ENCODE measurements around the gene CASP9. TPM values are rescaled to one million over a fixed set of nuclear protein-coding genes. Genes with fewer than 3 reads are reported as not detected.
"Not testable (repeated sequence)": the region's sequence is repeated elsewhere in the genome, so short reads cannot be mapped to it uniquely, and the experiment has no call there.

Gene CASP9
- total RNA-seq, 1 experiment from 2014 or later: 15.9 TPM

DNA sequence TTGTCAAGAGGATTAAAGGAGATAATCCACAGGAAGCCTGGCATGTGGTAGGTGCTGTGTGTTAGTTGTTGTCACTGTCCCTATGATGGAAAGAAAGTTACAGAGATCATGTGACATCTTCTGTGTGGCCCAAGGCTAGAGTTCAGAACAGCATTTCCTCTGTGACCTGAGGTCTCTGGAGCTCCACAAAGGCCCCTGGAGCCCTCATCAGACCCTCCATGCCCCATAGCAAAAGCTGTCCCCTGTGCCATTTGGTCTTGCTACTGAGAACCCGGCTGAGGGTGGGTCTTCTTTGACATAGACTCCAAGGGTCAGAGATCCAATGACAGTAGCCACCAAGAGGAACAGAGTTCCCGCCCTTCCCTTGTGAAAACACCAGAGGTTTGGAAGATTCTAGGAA is 40.0 kb downstream of the CASP9 start:
- no peaks in the 10 kb centered on the region for H3K9me3 Mint-ChIP-seq
- no peak overlapping the region for H3K23ac ChIP-seq (ENCODE audit: insufficient read length, low read depth, low read length)
- H4K20me1 ChIP-seq (ENCODE audit: control insufficient read depth, insufficient read depth, insufficient read length): no peaks in the 10 kb centered on the region
- H4K8ac ChIP-seq (replicated peaks; ENCODE audit: insufficient read length, low read depth, low read length): no peak overlapping the region
- H3K56ac ChIP-seq (ENCODE audit: insufficient read length, low read depth, low read length): no peak overlapping the region
- no peak overlapping the region for H2BK20ac ChIP-seq (ENCODE audit: low read depth, low read length, poor library complexity, severe bottlenecking)
- H3K4me2 ChIP-seq (ENCODE audit: insufficient read depth, insufficient read length, low read length): no peak overlapping the region
- no peak for DNase-seq
- H3K9me3 ChIP-seq (ENCODE audit: control insufficient read depth, low read depth, low read length): no peaks in the 10 kb centered on the region
- H3K4ac ChIP-seq (ENCODE audit: low read depth, low read length): no peak overlapping the region
- H2BK15ac ChIP-seq (ENCODE audit: low read depth, low read length): no peak overlapping the region
- TF ChIP-seq, protein P1, sequence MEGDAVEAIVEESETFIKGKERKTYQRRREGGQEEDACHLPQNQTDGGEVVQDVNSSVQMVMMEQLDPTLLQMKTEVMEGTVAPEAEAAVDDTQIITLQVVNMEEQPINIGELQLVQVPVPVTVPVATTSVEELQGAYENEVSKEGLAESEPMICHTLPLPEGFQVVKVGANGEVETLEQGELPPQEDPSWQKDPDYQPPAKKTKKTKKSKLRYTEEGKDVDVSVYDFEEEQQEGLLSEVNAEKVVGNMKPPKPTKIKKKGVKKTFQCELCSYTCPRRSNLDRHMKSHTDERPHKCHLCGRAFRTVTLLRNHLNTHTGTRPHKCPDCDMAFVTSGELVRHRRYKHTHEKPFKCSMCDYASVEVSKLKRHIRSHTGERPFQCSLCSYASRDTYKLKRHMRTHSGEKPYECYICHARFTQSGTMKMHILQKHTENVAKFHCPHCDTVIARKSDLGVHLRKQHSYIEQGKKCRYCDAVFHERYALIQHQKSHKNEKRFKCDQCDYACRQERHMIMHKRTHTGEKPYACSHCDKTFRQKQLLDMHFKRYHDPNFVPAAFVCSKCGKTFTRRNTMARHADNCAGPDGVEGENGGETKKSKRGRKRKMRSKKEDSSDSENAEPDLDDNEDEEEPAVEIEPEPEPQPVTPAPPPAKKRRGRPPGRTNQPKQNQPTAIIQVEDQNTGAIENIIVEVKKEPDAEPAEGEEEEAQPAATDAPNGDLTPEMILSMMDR (conservative IDR thresholded peaks at IDR 0.05): no peak
- H3K9ac ChIP-seq (ENCODE audit: extremely low read depth, insufficient read length, low read length): no peak overlapping the region
- no peak overlapping the region for H3K14ac ChIP-seq (ENCODE audit: insufficient read depth, low read length)
- H3K23me2 ChIP-seq (ENCODE audit: insufficient read length, low read depth, low read length, poor library complexity, severe bottlenecking): no peaks in the 10 kb centered on the region
- H2BK120ac ChIP-seq (ENCODE audit: low read depth, low read length, poor library complexity, severe bottlenecking): no peak overlapping the region
- no peak overlapping the region for H3K27ac Mint-ChIP-seq
- no peak overlapping the region for H3T11ph ChIP-seq (ENCODE audit: low read length)
- no peak overlapping the region for H2BK5ac ChIP-seq (ENCODE audit: insufficient read length, low read length)
- peaks cover 0 to 12% (median 5%) of the 10 kb centered on the region in 3 experiments; a peak in 5 of 7 replicates for H3K36me3 Mint-ChIP-seq (ENCODE audit: insufficient read depth in 1 of 3, low read depth in 3 of 3)
- no peaks in the 10 kb centered on the region for H3K4me1 ChIP-seq (ENCODE audit: insufficient read depth, low read length)
- no peaks in the 10 kb centered on the region for H3K4me1 Mint-ChIP-seq
- H3K27me3 Mint-ChIP-seq (ENCODE audit: low read depth): no peaks in the 10 kb centered on the region; the same call in none of the 2 replicates
- no peak overlapping the region for H4K5ac ChIP-seq (ENCODE audit: insufficient read length, low read depth, low read length)
- H3K79me1 ChIP-seq (ENCODE audit: insufficient read depth, low read depth, low read length, poor library complexity, severe bottlenecking): no peaks in the 10 kb centered on the region
- no peak overlapping the region for H4K91ac ChIP-seq (ENCODE audit: insufficient read length, low read depth, low read length)
- no peak overlapping the region for H2AK5ac ChIP-seq (ENCODE audit: insufficient read length, low read length)
- H2AFZ ChIP-seq (ENCODE audit: low read length): no peak overlapping the region
- no CpG with 5 or more reads among the region's 2 CpGs for WGBS (ENCODE audit: extremely low coverage, insufficient read length, low lambda C conversion rate)
- H2BK12ac ChIP-seq (ENCODE audit: insufficient read length, low read depth, low read length): no peak overlapping the region
- H3K4me3 Mint-ChIP-seq: no peak overlapping the region
- no peaks in the 10 kb centered on the region for H3K27me3 ChIP-seq (ENCODE audit: insufficient read depth, low read length)
- no peaks in the 10 kb centered on the region for H3K79me2 ChIP-seq (ENCODE audit: insufficient read depth, low read length)
- H3K27ac ChIP-seq (ENCODE audit: insufficient read length, low read depth, low read length): no peak overlapping the region
- no peak overlapping the region for H3K18ac ChIP-seq (ENCODE audit: insufficient read length, low read depth, low read length)

DNA sequence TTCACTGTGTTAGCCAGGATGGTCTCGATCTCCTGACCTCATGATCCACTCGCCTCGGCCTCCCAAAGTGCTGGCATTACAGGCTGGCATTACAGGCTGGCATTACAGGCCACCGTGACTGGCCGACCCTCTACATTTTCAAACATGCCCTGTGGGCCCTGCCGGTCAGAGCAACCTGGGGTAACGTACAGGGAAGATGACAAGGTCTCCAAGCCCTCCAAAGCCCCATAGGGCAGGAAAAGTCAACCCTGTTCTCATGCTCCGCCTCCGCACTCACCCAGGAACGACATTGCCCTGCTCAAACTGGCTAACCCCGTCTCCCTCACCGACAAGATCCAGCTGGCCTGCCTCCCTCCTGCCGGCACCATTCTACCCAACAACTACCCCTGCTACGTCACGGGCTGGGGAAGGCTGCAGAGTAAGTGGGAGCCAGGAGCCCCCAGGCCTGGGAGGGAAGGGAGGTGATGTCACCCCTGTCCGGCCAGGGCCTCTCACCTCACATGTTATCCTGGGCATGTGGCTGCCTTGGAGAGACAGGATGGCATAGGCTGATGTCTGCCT is 41.0 kb downstream of the CASP9 start:
- H3K27me3 ChIP-seq (ENCODE audit: insufficient read depth, low read length); H3K9me3 Mint-ChIP-seq; H2BK15ac ChIP-seq (ENCODE audit: low read depth, low read length); H4K5ac ChIP-seq (ENCODE audit: insufficient read length, low read depth, low read length); H2BK5ac ChIP-seq (ENCODE audit: insufficient read length, low read length); H3K4me1 Mint-ChIP-seq; H3K4ac ChIP-seq (ENCODE audit: low read depth, low read length); H2AK5ac ChIP-seq (ENCODE audit: insufficient read length, low read length); H3T11ph ChIP-seq (ENCODE audit: low read length); H3K23me2 ChIP-seq (ENCODE audit: insufficient read length, low read depth, low read length, poor library complexity, severe bottlenecking); H3K4me2 ChIP-seq (ENCODE audit: insufficient read depth, insufficient read length, low read length); H4K20me1 ChIP-seq (ENCODE audit: control insufficient read depth, insufficient read depth, insufficient read length); H3K9me3 ChIP-seq (ENCODE audit: control insufficient read depth, low read depth, low read length); H2BK120ac ChIP-seq (ENCODE audit: low read depth, low read length, poor library complexity, severe bottlenecking); H3K27ac ChIP-seq (ENCODE audit: insufficient read length, low read depth, low read length); H3K14ac ChIP-seq (ENCODE audit: insufficient read depth, low read length); H4K8ac ChIP-seq (replicated peaks; ENCODE audit: insufficient read length, low read depth, low read length); H2BK12ac ChIP-seq (ENCODE audit: insufficient read length, low read depth, low read length); H3K79me2 ChIP-seq (ENCODE audit: insufficient read depth, low read length); DNase-seq; H3K56ac ChIP-seq (ENCODE audit: insufficient read length, low read depth, low read length); H3K9ac ChIP-seq (ENCODE audit: extremely low read depth, insufficient read length, low read length); H3K27me3 Mint-ChIP-seq (ENCODE audit: low read depth); H2BK20ac ChIP-seq (ENCODE audit: low read depth, low read length, poor library complexity, severe bottlenecking); H3K23ac ChIP-seq (ENCODE audit: insufficient read length, low read depth, low read length); H2AFZ ChIP-seq (ENCODE audit: low read length); H3K27ac Mint-ChIP-seq; H4K91ac ChIP-seq (ENCODE audit: insufficient read length, low read depth, low read length); H3K4me1 ChIP-seq (ENCODE audit: insufficient read depth, low read length); H3K79me1 ChIP-seq (ENCODE audit: insufficient read depth, low read depth, low read length, poor library complexity, severe bottlenecking); H3K18ac ChIP-seq (ENCODE audit: insufficient read length, low read depth, low read length): not testable (repeated sequence)
- no CpG with 5 or more reads among the region's 16 CpGs for WGBS (ENCODE audit: extremely low coverage, insufficient read length, low lambda C conversion rate)
- Mint-ChIP-seq H3K36me3 (ENCODE audit: insufficient read depth in 1 of 3, low read depth in 3 of 3) (peaks cover 0 to 12% (median 5%) of the 10 kb centered on the region in 3 experiments; a peak in 5 of 7 replicates), H3K4me3 (peak overlapping the region in 1 of 2 experiments; percentile 17; a peak in 1 of 5 replicates)
